Right atrium auricular region (tissue), 2 donors: ENCODE results near the gene SUGP1. TPM values are rescaled to one million over a fixed set of nuclear protein-coding genes. Genes with fewer than 3 reads are reported as not detected.

Experiments
- DNase-seq: peaks from one replicate; pipeline ENCODE4 v3.0.0-alpha.2; 2019; ENCODE audit warnings: low spot score
- H3K27ac ChIP-seq, 2 donors: fragments of 200-600 bp; sonication (generic); 1 replicate in 1 of 2; 2 replicates in 1 of 2; pipeline ENCODE4 v1.5.1; 2016 to 2019
- H3K27me3 ChIP-seq, 2 donors: fragments of 200-600 bp; sonication (generic); one replicate each; pipeline versions ENCODE4 v1.5.1 to v1.6.0; 2017 to 2019
- H3K36me3 ChIP-seq: fragments of 200-600 bp; sonication (generic); one replicate; pipeline ENCODE4 v1.5.1; 2016
- H3K4me1 ChIP-seq, 2 donors: fragments of 200-600 bp; sonication (generic); one replicate each; pipeline versions ENCODE4 v1.5.1 to v1.6.0; 2017 to 2019
- H3K4me3 ChIP-seq, 2 donors: fragments of 200-600 bp; sonication (generic); 1 replicate in 1 of 2; 2 replicates in 1 of 2; pipeline ENCODE4 v1.5.1; 2017 to 2019; ENCODE audit warnings: mild to moderate bottlenecking in 1 of 2, moderate library complexity in 1 of 2
- H3K9me3 ChIP-seq, 2 donors: fragments of 200-600 bp; sonication (generic); one replicate each; pipeline ENCODE4 v1.5.1; 2019
- CTCF ChIP-seq, 2 donors: fragments of 200-600 bp; sonication (generic); IDR thresholded peaks; one replicate each; pipeline ENCODE4 v1.5.1; 2019; ENCODE audit warnings: antibody characterized with exemption in 2 of 2
- total RNA-seq, 2 donors: library from RNA; depleted of rRNA; stranded (reverse); fragments of >200 nt; gene quantifications; one replicate each; pipeline ENCODE4 v1.1.0, GENCODE V29; 2016

SUGP1 gene
- total RNA-seq, 2 donors from 2014 or later, result 33.7 to 36.6 TPM

- DNase-seq, result no peak
- no peaks in the 10 kb centered on the region for H3K36me3 ChIP-seq
- H3K27ac ChIP-seq, result no peak overlapping the region
- TF ChIP-seq CTCF (IDR thresholded peaks at IDR 0.05), result no peak
- H3K4me3 ChIP-seq, result no peak overlapping the region
- H3K27me3 ChIP-seq, result peaks cover 3 to 8% of the 10 kb centered on the region in 2 donors
- H3K9me3 ChIP-seq, result peaks cover 0 to 5% of the 10 kb centered on the region in 2 donors
- peaks cover 0 to 8% of the 10 kb centered on the region in 2 donors for H3K4me1 ChIP-seq
Measured at GRCh38 chr19:19262190-19263057, 57.9 kb downstream of the SUGP1 start.

GRCh38 chr19:19261350-19262189 lies 58.7 kb downstream of the SUGP1 start:
- TF ChIP-seq CTCF (IDR thresholded peaks at IDR 0.05), result no peak
- Histone ChIP-seq H3K27ac (no peak overlapping the region), H3K4me3 (peak overlapping the region in 1 of 2 donors; percentile 12), H3K4me1 (peaks cover 0 to 8% of the 10 kb centered on the region in 2 donors), H3K36me3 (no peaks in the 10 kb centered on the region), H3K27me3 (peaks cover 3 to 9% of the 10 kb centered on the region in 2 donors), H3K9me3 (peaks cover 0 to 5% of the 10 kb centered on the region in 2 donors)
- no peak for DNase-seq

- H3K27ac ChIP-seq, result no peak overlapping the region
- peaks cover 0 to 5% of the 10 kb centered on the region in 2 donors for H3K9me3 ChIP-seq
- no peak for TF ChIP-seq CTCF (IDR thresholded peaks at IDR 0.05)
- peaks cover 0 to 8% of the 10 kb centered on the region in 2 donors for H3K4me1 ChIP-seq
- no peaks in the 10 kb centered on the region for H3K36me3 ChIP-seq
- peaks cover 3 to 15% of the 10 kb centered on the region in 2 donors for H3K27me3 ChIP-seq
- DNase-seq, result no peak
- H3K4me3 ChIP-seq, result no peak overlapping the region
Measured at GRCh38 chr19:19260417-19261214, 59.7 kb downstream of the SUGP1 start.

GRCh38 chr19:19259741-19260140 lies 60.6 kb downstream of the SUGP1 start:
- TF ChIP-seq CTCF (IDR thresholded peaks at IDR 0.05), result no peak
- Histone ChIP-seq H3K27me3 (peaks cover 3 to 15% of the 10 kb centered on the region in 2 donors), H3K4me3 (no peak overlapping the region), H3K27ac (no peak overlapping the region), H3K36me3 (no peaks in the 10 kb centered on the region), H3K4me1 (peaks cover 0 to 8% of the 10 kb centered on the region in 2 donors), H3K9me3 (peaks cover 0 to 5% of the 10 kb centered on the region in 2 donors)
- no peak for DNase-seq

- Histone ChIP-seq H3K27ac (no peak overlapping the region), H3K9me3 (peaks cover 0 to 5% of the 10 kb centered on the region in 2 donors), H3K4me1 (peaks cover 0 to 8% of the 10 kb centered on the region in 2 donors), H3K36me3 (no peaks in the 10 kb centered on the region), H3K27me3 (peaks cover 3 to 15% of the 10 kb centered on the region in 2 donors), H3K4me3 (no peak overlapping the region)
- DNase-seq, result no peak
- TF ChIP-seq CTCF (IDR thresholded peaks at IDR 0.05), result no peak
Measured at GRCh38 chr19:19258589-19259338, 61.5 kb downstream of the SUGP1 start.
